Large intestine (tissue), 3 donors: Measurements from ENCODE around the gene CCDC144A. TPM values are rescaled to one million over a fixed set of nuclear protein-coding genes. Genes with fewer than 3 reads are reported as not detected.
"Not testable (repeated sequence)": the region's sequence is repeated elsewhere in the genome, so short reads cannot be mapped to it uniquely, and the experiment has no call there.

Experiments used
- DNase-seq, 2 donors: peaks; one replicate each; pipeline versions ENCODE4 v3.0.0 to v3.0.0-alpha.2; 2013
- H3K27ac ChIP-seq: one replicate; pipeline ENCODE4 v1.5.1; 2013; ENCODE audit warnings: low read length
- H3K27me3 ChIP-seq: 2 replicates; pipeline ENCODE4 v1.6.1; 2013; ENCODE audit warnings: low read length; ENCODE audit not compliant: control insufficient read depth, insufficient read depth
- H3K36me3 ChIP-seq: 2 replicates; pipeline ENCODE4 v1.6.1; 2013; ENCODE audit warnings: low read length; ENCODE audit not compliant: control insufficient read depth, insufficient read depth
- H3K4me1 ChIP-seq: one replicate; pipeline ENCODE4 v1.6.1; 2013; ENCODE audit warnings: low read length; ENCODE audit not compliant: control insufficient read depth, insufficient read depth
- H3K4me3 ChIP-seq: one replicate; pipeline ENCODE4 v1.5.1; 2013; ENCODE audit warnings: low read length
- H3K9me3 ChIP-seq: one replicate; pipeline ENCODE4 v1.6.1; 2013; ENCODE audit warnings: mild to moderate bottlenecking, low read depth, low read length, moderate library complexity; ENCODE audit not compliant: control insufficient read depth
- WGBS: methylation state at CpG from one replicate; pipeline ENCODE4 v1.1.5; 2013; ENCODE audit warnings: low lambda C conversion rate; ENCODE audit not compliant: insufficient coverage; 5-methylcytosine and 5-hydroxymethylcytosine counted together
- polyA plus RNA-seq: library from polyadenylated mRNA; unstranded; fragments of 120-200 nt; gene quantifications from one replicate; pipeline ENCODE4 v1.2.1, GENCODE V29; 2013

Gene CCDC144A
- polyA plus RNA-seq, 1 donor, result 0.34 TPM

DNA sequence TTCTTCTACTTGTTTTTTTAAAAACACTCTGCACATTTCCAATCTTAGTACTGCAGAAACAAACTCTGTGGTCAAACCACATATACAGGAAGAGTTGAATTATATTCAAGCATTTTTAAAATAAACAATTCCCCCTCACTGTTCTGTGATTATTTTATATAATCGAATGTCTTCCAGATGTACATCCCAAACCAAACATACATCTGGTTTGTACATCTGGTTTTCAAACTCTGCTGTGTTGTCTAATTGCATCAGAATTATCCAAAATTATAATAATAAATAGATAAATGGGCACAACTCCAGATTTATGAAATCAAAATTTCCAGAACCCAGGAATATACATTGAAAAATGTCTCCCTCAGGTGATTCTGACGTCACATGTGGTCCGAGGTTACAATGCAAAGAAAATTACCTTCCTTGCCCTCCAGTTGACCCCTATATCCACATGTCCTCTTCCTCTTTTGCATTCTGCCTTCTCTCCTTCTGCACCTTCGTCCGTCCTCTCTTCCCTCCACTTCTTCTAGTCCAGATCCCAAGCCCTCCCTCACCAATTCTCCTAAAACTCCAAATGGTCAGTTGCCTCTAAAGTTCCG is 13.3 kb upstream of the CCDC144A start:
- Histone ChIP-seq H3K4me3 (no peak overlapping the region), H3K4me1 (no peaks in the 10 kb centered on the region), H3K27me3 (no peaks in the 10 kb centered on the region), H3K9me3 (no peaks in the 10 kb centered on the region), H3K36me3 (no peaks in the 10 kb centered on the region), H3K27ac (no peak overlapping the region)
- WGBS, result 91% methylated on average over 3 of the region's 6 CpGs
- no peak for DNase-seq

DNA sequence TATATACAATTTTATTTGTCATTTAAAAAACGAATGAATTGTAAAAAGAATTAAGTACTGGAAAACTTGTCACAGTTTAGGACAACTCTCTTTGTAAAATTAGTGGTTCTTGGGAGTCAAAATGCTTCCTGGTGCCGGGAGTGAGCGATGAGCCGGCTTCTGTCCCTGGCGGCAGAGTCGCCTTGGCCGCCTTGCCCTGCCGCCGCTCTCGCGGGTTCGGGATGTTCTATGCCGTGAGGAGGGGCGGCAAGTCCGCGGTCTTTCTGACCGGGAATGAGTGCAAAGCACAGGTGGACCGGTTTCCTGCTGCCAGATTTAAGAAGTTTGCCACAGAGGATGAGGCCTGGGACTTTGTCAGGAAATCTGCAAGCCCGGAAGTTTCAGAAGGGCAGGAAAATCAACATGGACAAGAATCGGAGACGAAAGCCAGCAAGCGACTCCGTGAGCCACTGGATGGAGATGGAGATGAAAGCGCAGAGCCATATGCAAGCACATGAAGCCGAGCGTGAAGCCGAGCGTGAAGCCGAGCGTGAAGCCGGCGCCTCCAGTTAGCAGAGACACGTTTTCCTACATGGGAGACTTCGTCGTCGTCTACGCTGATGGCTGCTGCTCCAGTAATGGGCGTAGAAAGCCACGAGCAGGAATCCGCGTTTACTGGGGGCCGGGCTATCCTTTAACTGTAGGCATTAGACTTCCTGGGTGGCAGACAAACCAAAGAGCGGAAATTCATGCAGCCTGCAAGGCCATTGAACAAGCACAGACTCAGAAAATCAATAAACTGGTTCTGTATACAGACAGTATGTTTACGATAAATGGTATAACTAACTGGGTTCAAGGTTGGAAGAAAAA is 6.5 kb upstream of the CCDC144A start:
- peak in 1 of 2 donors; percentile 4 for DNase-seq
- H3K4me3 ChIP-seq, H3K9me3 ChIP-seq, H3K36me3 ChIP-seq, H3K27ac ChIP-seq, H3K4me1 ChIP-seq: not testable (repeated sequence)
- peaks cover 11% of the 10 kb centered on the region for H3K27me3 ChIP-seq
- 100% methylated on average over 1 of the region's 44 CpGs for WGBS

DNA sequence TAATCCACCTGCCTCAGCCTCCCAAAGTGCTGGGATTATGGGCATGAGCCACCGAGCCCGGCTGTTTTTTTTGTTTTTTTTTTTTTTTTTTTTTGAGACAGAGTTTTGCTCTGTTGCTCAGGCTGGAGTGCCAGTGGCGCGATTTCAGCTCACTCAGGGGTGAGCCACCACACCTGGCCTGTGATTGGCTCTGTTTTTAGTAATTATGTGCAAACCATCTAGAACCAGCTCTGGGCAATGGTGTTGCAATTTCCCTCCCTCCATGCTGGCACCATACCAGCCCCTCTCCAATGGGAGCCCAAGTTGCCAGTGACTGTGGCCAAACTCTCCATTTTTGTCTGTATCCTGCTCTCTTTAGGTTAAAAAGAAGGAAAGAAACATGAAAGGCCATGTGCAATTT is 4.0 kb upstream of the CCDC144A start:
- not testable (repeated sequence) for H3K27ac ChIP-seq, H3K4me3 ChIP-seq, H3K9me3 ChIP-seq, H3K36me3 ChIP-seq, H3K4me1 ChIP-seq, DNase-seq
- peaks cover 11% of the 10 kb centered on the region for H3K27me3 ChIP-seq
- no CpG with 5 or more reads among the region's 4 CpGs for WGBS

- not testable (repeated sequence) for H3K4me1 ChIP-seq, H3K9me3 ChIP-seq, H3K27ac ChIP-seq, DNase-seq, H3K36me3 ChIP-seq, H3K4me3 ChIP-seq
- peaks cover 11% of the 10 kb centered on the region for H3K27me3 ChIP-seq
- no CpG with 5 or more reads among the region's 5 CpGs for WGBS
Observed at GRCh38 chr17:16687151-16687550, 2.9 kb upstream of the CCDC144A start.

- not testable (repeated sequence) for H3K4me3 ChIP-seq
Observed at GRCh38 chr17:16690447-16690846, 406 bp downstream of the CCDC144A start.

DNA sequence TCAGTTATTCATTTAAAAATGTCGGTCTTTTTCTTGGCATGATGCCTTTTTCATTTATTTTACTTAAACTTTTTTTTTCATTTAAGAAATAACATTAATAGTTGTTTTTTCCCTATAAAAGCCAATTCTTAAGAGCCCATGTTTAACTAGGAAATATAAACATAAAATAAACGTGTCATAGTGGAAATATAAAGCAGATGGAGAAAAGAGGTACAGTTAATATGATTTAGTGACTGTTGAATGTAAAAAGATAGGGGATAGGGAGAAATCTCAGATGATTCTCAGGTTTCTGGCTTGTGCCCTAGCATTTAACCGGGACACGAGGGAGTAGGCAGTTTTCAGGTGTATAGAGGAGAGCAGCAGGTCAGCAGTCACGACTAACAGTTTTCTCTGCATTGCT is 7.6 kb downstream of the CCDC144A start:
- WGBS, result 80% methylated on average over 1 of the region's 5 CpGs
- not testable (repeated sequence) for H3K4me1 ChIP-seq, H3K4me3 ChIP-seq, H3K36me3 ChIP-seq, H3K27me3 ChIP-seq, H3K9me3 ChIP-seq, DNase-seq, H3K27ac ChIP-seq

More at GRCh38 chr17:16690447-16690846, 406 bp downstream of the CCDC144A start:
- H3K36me3 ChIP-seq, H3K9me3 ChIP-seq, DNase-seq, H3K27me3 ChIP-seq, H3K4me1 ChIP-seq, H3K27ac ChIP-seq: not testable (repeated sequence)
- no CpG with 5 or more reads among the region's 30 CpGs for WGBS

DNA sequence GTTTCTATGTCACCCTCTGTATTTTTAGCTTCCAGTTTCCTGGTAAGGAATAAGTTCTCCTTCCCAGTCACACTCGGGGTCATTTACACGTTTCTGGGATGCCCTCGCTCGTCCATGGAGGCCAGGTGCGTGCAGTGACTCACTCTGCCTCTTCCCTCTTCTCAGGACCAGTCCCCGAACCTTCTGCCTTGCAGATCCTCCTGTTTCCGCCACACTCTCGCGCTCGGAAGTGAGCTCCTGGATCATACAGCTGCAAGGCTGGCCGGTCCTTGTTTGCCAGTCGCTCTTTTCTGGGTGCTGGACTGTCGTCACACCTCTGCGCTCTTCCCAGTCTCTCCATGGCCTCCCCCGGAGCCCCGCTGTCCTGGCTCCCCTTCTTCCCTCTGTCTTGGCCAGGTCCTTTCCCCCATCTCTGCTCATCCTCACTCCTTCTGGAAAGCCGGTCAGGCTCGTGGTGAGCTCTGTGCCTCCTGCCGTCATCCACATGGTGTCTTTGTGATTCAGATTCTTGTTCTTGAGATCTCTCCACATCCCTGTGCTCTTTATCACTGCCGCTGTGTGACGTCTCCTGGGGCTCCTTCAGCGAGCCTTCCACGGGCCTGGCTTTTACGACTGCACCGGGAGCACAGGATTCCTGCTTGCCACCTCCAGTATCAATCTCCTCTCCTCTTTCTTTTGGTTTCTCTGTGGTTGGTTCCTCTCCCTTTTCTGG is 55.6 kb downstream of the CCDC144A start:
- WGBS, result no CpG with 5 or more reads among the region's 25 CpGs
- not testable (repeated sequence) for H3K27me3 ChIP-seq, H3K4me1 ChIP-seq, H3K4me3 ChIP-seq, H3K36me3 ChIP-seq, H3K9me3 ChIP-seq, H3K27ac ChIP-seq
- peak; percentile 0 to 30 for DNase-seq

- H3K9me3 ChIP-seq, H3K4me1 ChIP-seq, H3K4me3 ChIP-seq, H3K27me3 ChIP-seq, H3K36me3 ChIP-seq, H3K27ac ChIP-seq, DNase-seq: not testable (repeated sequence)
- no CpG with 5 or more reads among the region's 24 CpGs for WGBS
Observed at GRCh38 chr17:16746571-16746970, 56.5 kb downstream of the CCDC144A start.

GRCh38 chr17:16750515-16750914 is 60.5 kb downstream of the CCDC144A start:
- WGBS, result no CpG with 5 or more reads among the region's 3 CpGs
- H3K36me3 ChIP-seq, H3K4me3 ChIP-seq, H3K27ac ChIP-seq, DNase-seq, H3K9me3 ChIP-seq, H3K27me3 ChIP-seq, H3K4me1 ChIP-seq: not testable (repeated sequence)

- H3K27ac ChIP-seq, H3K36me3 ChIP-seq, H3K27me3 ChIP-seq, H3K9me3 ChIP-seq, H3K4me1 ChIP-seq, H3K4me3 ChIP-seq: not testable (repeated sequence)
- no CpG with 5 or more reads among the region's 10 CpGs for WGBS
- peak; percentile 0 to 2 for DNase-seq
Observed at GRCh38 chr17:16751224-16751923, 61.3 kb downstream of the CCDC144A start.
